WTC11 (cell line): ENCODE results near the gene LAIR2. TPM values are rescaled to one million over a fixed set of nuclear protein-coding genes. Genes with fewer than 3 reads are reported as not detected.

ENCODE experiments used
- ATAC-seq: fragments of 200-7000 bp; cut with Tn5 transposase; 2 replicates; pipeline ENCODE4 v1.10.0; 2021; ENCODE audit warnings: mild to moderate bottlenecking, moderate library complexity
- CTCF ChIA-PET: fragments of 300-600 bp; sonication (Branson Sonifier 250); formaldehyde crosslinking; loops from one replicate; lab custom pipeline; 2021; ENCODE audit warnings: antibody characterized with exemption; lab: Charles Lee
- POLR2A ChIA-PET: fragments of 350-600 bp; sonication (Branson Sonifier 250); formaldehyde crosslinking; loops from one replicate; lab custom pipeline; 2021; ENCODE audit warnings: antibody characterized with exemption; lab: Charles Lee
- DNase-seq: peaks from one replicate; pipeline ENCODE4 v3.0.0; 2021; ENCODE audit warnings: low spot score
- H3K27ac Mint-ChIP-seq: 2 replicates; pipeline ENCODE4 v1.8.0; 2021; ENCODE audit warnings: mixed read lengths
- H3K27me3 Mint-ChIP-seq: 2 replicates; pipeline ENCODE4 v1.8.0; 2021; ENCODE audit warnings: low read depth, mild to moderate bottlenecking, moderate library complexity, mixed read lengths
- H3K36me3 Mint-ChIP-seq: 2 replicates; pipeline ENCODE4 v1.8.0; 2021; ENCODE audit warnings: mixed read lengths
- H3K4me1 Mint-ChIP-seq: 2 replicates; pipeline ENCODE4 v1.8.0; 2022; ENCODE audit warnings: mixed read lengths
- H3K4me3 Mint-ChIP-seq: 2 replicates; pipeline ENCODE4 v1.8.0; 2021; ENCODE audit warnings: mild to moderate bottlenecking, moderate library complexity, mixed read lengths
- H3K9me3 Mint-ChIP-seq: 2 replicates; pipeline ENCODE4 v1.8.0; 2021; ENCODE audit warnings: mixed read lengths
- CBFB ChIP-seq: sonication (generic); formaldehyde crosslinking; IDR thresholded peaks from 2 replicates; pipeline ENCODE4 v1.8.1; 2022; ENCODE audit warnings: mild to moderate bottlenecking, low read depth, missing genetic modification reagents
- CREB1 ChIP-seq: sonication (generic); formaldehyde crosslinking; IDR thresholded peaks from 2 replicates; pipeline ENCODE4 v1.8.0; 2023; ENCODE audit warnings: mild to moderate bottlenecking, missing genetic modification reagents
- CTCF ChIP-seq: fragments of 200-600 bp; IDR thresholded peaks from 2 replicates; pipeline ENCODE4 v1.8.0; 2022; ENCODE audit warnings: antibody characterized with exemption
- ERG ChIP-seq: fragments of 250-450 bp; sonication (Bioruptor Pico); IDR thresholded peaks from 2 replicates; pipeline ENCODE4 v1.8.0; 2021; ENCODE audit warnings: mild to moderate bottlenecking
- GTF2I ChIP-seq: fragments of 250-450 bp; sonication (Bioruptor Pico); conservative IDR thresholded peaks from 2 replicates; pipeline ENCODE4 v1.4.0; 2021; ENCODE audit warnings: mild to moderate bottlenecking
- IRF2 ChIP-seq: sonication (generic); formaldehyde crosslinking; IDR thresholded peaks from 2 replicates; pipeline ENCODE4 v1.8.0; 2022; ENCODE audit warnings: low read depth, missing genetic modification reagents, borderline replicate concordance
- NFYB ChIP-seq: sonication (generic); formaldehyde crosslinking; conservative IDR thresholded peaks from 2 replicates; pipeline ENCODE4 v1.8.0; 2022; ENCODE audit warnings: low read depth, missing genetic modification reagents
- NR1H2 ChIP-seq: sonication (generic); formaldehyde crosslinking; IDR thresholded peaks from 2 replicates; pipeline ENCODE4 v1.9.0; 2021; ENCODE audit warnings: mild to moderate bottlenecking, moderate library complexity, missing genetic modification reagents
- NR2C2 ChIP-seq: sonication (generic); formaldehyde crosslinking; IDR thresholded peaks from 2 replicates; pipeline ENCODE4 v1.8.0; 2022; ENCODE audit warnings: mild to moderate bottlenecking, missing genetic modification reagents
- PRRX2 ChIP-seq: fragments of 250-450 bp; sonication (Bioruptor Pico); IDR thresholded peaks from 2 replicates; pipeline ENCODE4 v1.8.0; 2021; ENCODE audit warnings: mild to moderate bottlenecking
- RORB ChIP-seq: fragments of 250-450 bp; sonication (Bioruptor Pico); IDR thresholded peaks from 2 replicates; pipeline ENCODE4 v1.9.0; 2021; ENCODE audit warnings: mild to moderate bottlenecking
- USF1 ChIP-seq: sonication (generic); formaldehyde crosslinking; IDR thresholded peaks from 2 replicates; pipeline ENCODE4 v1.8.0; 2022; ENCODE audit warnings: mild to moderate bottlenecking, missing genetic modification reagents
- ZBTB21 ChIP-seq: sonication (generic); formaldehyde crosslinking; IDR thresholded peaks from 2 replicates; pipeline ENCODE4 v1.8.1; 2023; ENCODE audit warnings: mild to moderate bottlenecking, missing genetic modification reagents, borderline replicate concordance
- ZNF281 ChIP-seq: sonication (generic); formaldehyde crosslinking; IDR thresholded peaks from 2 replicates; pipeline ENCODE4 v1.8.0; 2023; ENCODE audit warnings: mild to moderate bottlenecking, missing genetic modification reagents
- ZNF396 ChIP-seq: fragments of 250-450 bp; sonication (Bioruptor Pico); IDR thresholded peaks from 2 replicates; pipeline ENCODE4 v1.8.0; 2021; ENCODE audit warnings: mild to moderate bottlenecking, moderate library complexity, borderline replicate concordance
- total RNA-seq: library from RNA; stranded (reverse); gene quantifications from 3 replicates; pipeline ENCODE4 v1.2.3, GENCODE V29; 2021

LAIR2 gene
- total RNA-seq, 1 experiment from 2014 or later = not detected

- POLR2A ChIA-PET = no interaction called here
- H3K4me3 Mint-ChIP-seq = no peak overlapping the region
- H3K27ac Mint-ChIP-seq = no peak overlapping the region
- DNase-seq (no peak), ATAC-seq (no peak)
- H3K9me3 Mint-ChIP-seq = no peaks in the 10 kb centered on the region
- H3K4me1 Mint-ChIP-seq = peaks cover 9% of the 10 kb centered on the region
- no peaks in the 10 kb centered on the region for H3K36me3 Mint-ChIP-seq
- CTCF ChIA-PET = interaction anchor here (1.4 kb wide), 1 partner anchor 401 kb away, joined by 5 read pairs; no protein-coding TSS in a partner anchor
- TF ChIP-seq NR2C2 (CRISPR knock-in tag) (no peak), PRRX2 (no peak), RORB (CRISPR knock-in tag) (no peak), ZNF281 (CRISPR knock-in tag) (no peak), CBFB (CRISPR knock-in tag) (no peak), IRF2 (no peak), CREB1 (CRISPR knock-in tag) (no peak), GTF2I (CRISPR knock-in tag) (no peak), CTCF (no peak)
- H3K27me3 Mint-ChIP-seq = peaks cover 25% of the 10 kb centered on the region
Measured at GRCh38 chr19:54480051-54480450, 22.6 kb upstream of the LAIR2 start.

GRCh38 chr19:54481326-54481930 is 21.2 kb upstream of the LAIR2 start:
- peaks cover 32% of the 10 kb centered on the region for H3K27me3 Mint-ChIP-seq
- H3K36me3 Mint-ChIP-seq = no peaks in the 10 kb centered on the region
- peak overlapping the region; percentile 20; the same call in 1 of the 2 replicates for H3K4me3 Mint-ChIP-seq
- no peak overlapping the region for H3K27ac Mint-ChIP-seq
- peak; percentile 76 for DNase-seq
- TF ChIP-seq CTCF (peak; percentile 55; the same call in 1 of the 2 replicates), ZNF396 (CRISPR knock-in tag) (no peak)
- ChIA-PET POLR2A (no interaction called here), CTCF (interaction anchor here (0.7 to 1.6 kb wide), 8 partner anchors 19 to 1673 kb away, joined by 3 to 12 read pairs (median 4); no protein-coding TSS in a partner anchor)
- peaks cover 9% of the 10 kb centered on the region for H3K4me1 Mint-ChIP-seq
- ATAC-seq = peak; percentile 78
- no peaks in the 10 kb centered on the region for H3K9me3 Mint-ChIP-seq

- peaks cover 27% of the 10 kb centered on the region for H3K27me3 Mint-ChIP-seq
- no peaks in the 10 kb centered on the region for H3K9me3 Mint-ChIP-seq
- POLR2A ChIA-PET = no interaction called here
- TF ChIP-seq ZBTB21 (no peak), NR1H2 (no peak), NR2C2 (CRISPR knock-in tag) (no peak), USF1 (CRISPR knock-in tag) (no peak), NFYB (CRISPR knock-in tag) (no peak), ERG (no peak)
- no peaks in the 10 kb centered on the region for H3K36me3 Mint-ChIP-seq
- no peak overlapping the region for H3K27ac Mint-ChIP-seq
- CTCF ChIA-PET = no interaction called here
- DNase-seq = no peak
- peaks cover 9% of the 10 kb centered on the region for H3K4me1 Mint-ChIP-seq
- no peak for ATAC-seq
- H3K4me3 Mint-ChIP-seq = no peak overlapping the region
Measured at GRCh38 chr19:54482889-54483288, 19.7 kb upstream of the LAIR2 start.
